Esophagus muscularis mucosa (tissue), 3 donors: ENCODE results near the gene VTI1A.

Source experiments
- EP300 ChIP-seq: sonication (generic); formaldehyde crosslinking; IDR thresholded peaks from one replicate; pipeline ENCODE4 v1.6.1; 2017; ENCODE audit warnings: antibody characterized with exemption
- POLR2AphosphoS5 ChIP-seq, 2 donors: sonication (generic); formaldehyde crosslinking; IDR thresholded peaks; one replicate each; pipeline ENCODE4 v1.6.1; 2017; ENCODE audit warnings: antibody characterized with exemption in 2 of 2

GRCh38 chr10:112515852-112516251, 68.8 kb downstream of the VTI1A start:
- TF ChIP-seq EP300 (no peak), POLR2AphosphoS5 (IDR thresholded peaks at IDR 0.05) (no peak)
